ENCODE results near the gene UTP25.
"Not testable (repeated sequence)": the region's sequence is repeated elsewhere in the genome, so short reads cannot be mapped to it uniquely, and the experiment has no call there.

Gene UTP25

GRCh38 chr1:209895709-209896108 lies 67.9 kb downstream of the UTP25 start:
- no peaks in the 10 kb centered on the region for H3K36me3 ChIP-seq (ENCODE audit: control insufficient read depth, low read length)
- no peak overlapping the region for H3K27ac ChIP-seq (ENCODE audit: low read depth, low read length)
- H3K79me2 ChIP-seq (ENCODE audit: control insufficient read depth, low read length) = no peaks in the 10 kb centered on the region
- H3K9me3 ChIP-seq (ENCODE audit: control insufficient read depth, insufficient read depth, low read length) = no peaks in the 10 kb centered on the region
- H3K4me1 ChIP-seq (ENCODE audit: control insufficient read depth, low read length) = no peaks in the 10 kb centered on the region
- no peaks in the 10 kb centered on the region for H3K27me3 ChIP-seq (ENCODE audit: control insufficient read depth, low read length)
- H3K4me3 ChIP-seq (ENCODE audit: low read length) = no peak overlapping the region
- no peaks in the 10 kb centered on the region for H3F3A ChIP-seq (ENCODE audit: control insufficient read depth, insufficient read depth)
- H3K4me2 ChIP-seq (ENCODE audit: low read length) = no peak overlapping the region
- TF ChIP-seq EZH2phosphoT487 (IDR thresholded peaks at IDR 0.05; ENCODE audit: borderline replicate concordance, low read length) = no peak
- TF ChIP-seq, protein P1, sequence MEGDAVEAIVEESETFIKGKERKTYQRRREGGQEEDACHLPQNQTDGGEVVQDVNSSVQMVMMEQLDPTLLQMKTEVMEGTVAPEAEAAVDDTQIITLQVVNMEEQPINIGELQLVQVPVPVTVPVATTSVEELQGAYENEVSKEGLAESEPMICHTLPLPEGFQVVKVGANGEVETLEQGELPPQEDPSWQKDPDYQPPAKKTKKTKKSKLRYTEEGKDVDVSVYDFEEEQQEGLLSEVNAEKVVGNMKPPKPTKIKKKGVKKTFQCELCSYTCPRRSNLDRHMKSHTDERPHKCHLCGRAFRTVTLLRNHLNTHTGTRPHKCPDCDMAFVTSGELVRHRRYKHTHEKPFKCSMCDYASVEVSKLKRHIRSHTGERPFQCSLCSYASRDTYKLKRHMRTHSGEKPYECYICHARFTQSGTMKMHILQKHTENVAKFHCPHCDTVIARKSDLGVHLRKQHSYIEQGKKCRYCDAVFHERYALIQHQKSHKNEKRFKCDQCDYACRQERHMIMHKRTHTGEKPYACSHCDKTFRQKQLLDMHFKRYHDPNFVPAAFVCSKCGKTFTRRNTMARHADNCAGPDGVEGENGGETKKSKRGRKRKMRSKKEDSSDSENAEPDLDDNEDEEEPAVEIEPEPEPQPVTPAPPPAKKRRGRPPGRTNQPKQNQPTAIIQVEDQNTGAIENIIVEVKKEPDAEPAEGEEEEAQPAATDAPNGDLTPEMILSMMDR (IDR thresholded peaks at IDR 0.05; ENCODE audit: low read depth, low read length, poor library complexity, severe bottlenecking) = no peak
- H3K9me2 ChIP-seq (replicated peaks; ENCODE audit: control insufficient read depth, low read length) = no peaks in the 10 kb centered on the region
- H4K20me1 ChIP-seq (ENCODE audit: control insufficient read depth, insufficient read depth, low read depth, low read length) = no peaks in the 10 kb centered on the region

DNA sequence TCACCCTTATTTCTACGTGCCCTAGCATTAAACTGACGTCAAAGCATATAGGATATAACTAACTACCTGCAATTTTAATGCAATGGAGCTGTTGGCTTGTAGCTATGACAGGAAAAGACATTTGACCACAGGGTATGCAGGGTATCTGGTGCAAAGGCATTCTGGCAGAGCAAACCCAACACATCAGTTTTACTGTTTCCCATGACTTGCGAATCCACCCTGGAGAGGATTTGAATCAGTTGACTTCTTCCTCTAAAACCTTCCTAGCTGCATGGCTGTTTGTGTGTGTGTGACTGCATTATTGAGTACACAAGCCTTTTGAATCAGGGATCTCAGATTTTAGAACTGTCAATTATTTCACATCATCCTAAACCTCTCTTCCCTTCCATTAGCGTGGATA lies 68.6 kb downstream of the UTP25 start:
- no peaks in the 10 kb centered on the region for H3K9me3 ChIP-seq (ENCODE audit: control insufficient read depth, insufficient read depth, low read length)
- no peaks in the 10 kb centered on the region for H3K36me3 ChIP-seq (ENCODE audit: control insufficient read depth, low read length)
- no peak overlapping the region for H3K4me2 ChIP-seq (ENCODE audit: low read length)
- TF ChIP-seq, protein P1 (IDR thresholded peaks at IDR 0.05; ENCODE audit: low read depth, low read length, poor library complexity, severe bottlenecking) = no peak
- TF ChIP-seq EZH2phosphoT487 (IDR thresholded peaks at IDR 0.05; ENCODE audit: borderline replicate concordance, low read length) = no peak
- H4K20me1 ChIP-seq (ENCODE audit: control insufficient read depth, insufficient read depth, low read depth, low read length) = no peaks in the 10 kb centered on the region
- H3K27ac ChIP-seq (ENCODE audit: low read depth, low read length) = no peak overlapping the region
- H3K27me3 ChIP-seq (ENCODE audit: control insufficient read depth, low read length) = no peaks in the 10 kb centered on the region
- no peaks in the 10 kb centered on the region for H3F3A ChIP-seq (ENCODE audit: control insufficient read depth, insufficient read depth)
- no peaks in the 10 kb centered on the region for H3K9me2 ChIP-seq (replicated peaks; ENCODE audit: control insufficient read depth, low read length)
- H3K4me1 ChIP-seq (ENCODE audit: control insufficient read depth, low read length) = no peaks in the 10 kb centered on the region
- no peaks in the 10 kb centered on the region for H3K79me2 ChIP-seq (ENCODE audit: control insufficient read depth, low read length)
- H3K4me3 ChIP-seq (ENCODE audit: low read length) = no peak overlapping the region

GRCh38 chr1:209898271-209898670 lies 70.5 kb downstream of the UTP25 start:
- not testable (repeated sequence) for H4K20me1 ChIP-seq (ENCODE audit: control insufficient read depth, insufficient read depth, low read depth, low read length); H3K4me1 ChIP-seq (ENCODE audit: control insufficient read depth, low read length); H3K36me3 ChIP-seq (ENCODE audit: control insufficient read depth, low read length); H3K27ac ChIP-seq (ENCODE audit: low read depth, low read length); H3K4me3 ChIP-seq (ENCODE audit: low read length); H3K9me3 ChIP-seq (ENCODE audit: control insufficient read depth, insufficient read depth, low read length); H3K79me2 ChIP-seq (ENCODE audit: control insufficient read depth, low read length); H3K27me3 ChIP-seq (ENCODE audit: control insufficient read depth, low read length); H3F3A ChIP-seq (ENCODE audit: control insufficient read depth, insufficient read depth); H3K4me2 ChIP-seq (ENCODE audit: low read length); H3K9me2 ChIP-seq (replicated peaks; ENCODE audit: control insufficient read depth, low read length)

- not testable (repeated sequence) for H3K9me3 ChIP-seq (ENCODE audit: control insufficient read depth, insufficient read depth, low read length); H3K9me2 ChIP-seq (replicated peaks; ENCODE audit: control insufficient read depth, low read length); H3K4me3 ChIP-seq (ENCODE audit: low read length); H3K36me3 ChIP-seq (ENCODE audit: control insufficient read depth, low read length); H3K4me1 ChIP-seq (ENCODE audit: control insufficient read depth, low read length); H3F3A ChIP-seq (ENCODE audit: control insufficient read depth, insufficient read depth); H3K27ac ChIP-seq (ENCODE audit: low read depth, low read length); H3K4me2 ChIP-seq (ENCODE audit: low read length); H3K79me2 ChIP-seq (ENCODE audit: control insufficient read depth, low read length); H4K20me1 ChIP-seq (ENCODE audit: control insufficient read depth, insufficient read depth, low read depth, low read length); H3K27me3 ChIP-seq (ENCODE audit: control insufficient read depth, low read length)
Measured at GRCh38 chr1:209898851-209899250, 71.1 kb downstream of the UTP25 start.
